Naive thymus-derived CD4-positive, alpha-beta T cell (primary cell): ENCODE results near the gene SLC35F1. TPM values are rescaled to one million over a fixed set of nuclear protein-coding genes. Genes with fewer than 3 reads are reported as not detected.

Experiments
- ATAC-seq: fragments of 150-1000 bp; cut with Tn5 transposase; 2 replicates; pipeline ENCODE4 v1.10.0; 2021; ENCODE audit warnings: mild to moderate bottlenecking, moderate library complexity
- CTCF ChIA-PET: fragments of 350-600 bp; sonication (Branson Sonifier 250); formaldehyde crosslinking; loops from one replicate; lab custom pipeline; 2021; ENCODE audit warnings: antibody characterized with exemption; lab: Charles Lee
- POLR2A ChIA-PET: fragments of 350-600 bp; sonication (Branson Sonifier 250); formaldehyde crosslinking; loops from one replicate; lab custom pipeline; 2021; ENCODE audit warnings: antibody characterized with exemption, inconsistent platforms; lab: Charles Lee
- DNase-seq, 9 donors: peaks; one replicate each; pipeline versions ENCODE4 v3.0.0 to v3.0.0-alpha.2; 2020 to 2022; ENCODE audit warnings: mixed read lengths in 1 of 9
- H3K27ac ChIP-seq: one replicate; pipeline ENCODE4 v1.7.0; 2013; ENCODE audit warnings: mild to moderate bottlenecking, low read depth, low read length, moderate library complexity
- H3K27me3 ChIP-seq, 2 donors: one replicate each; pipeline ENCODE4 v1.7.0; 2013; ENCODE audit warnings: low read length in 2 of 2, mild to moderate bottlenecking in 2 of 2, moderate library complexity in 2 of 2; ENCODE audit not compliant: control insufficient read depth in 2 of 2, insufficient read depth in 2 of 2
- H3K36me3 ChIP-seq, 3 experiments: 1 replicate in 2 of 3; 2 replicates in 1 of 3; pipeline ENCODE4 v1.7.0; 2013; ENCODE audit warnings: low read length in 3 of 3, mild to moderate bottlenecking in 3 of 3, moderate library complexity in 1 of 3; ENCODE audit not compliant: insufficient read depth in 3 of 3, control insufficient read depth in 2 of 3
- H3K4me1 ChIP-seq, 2 donors: one replicate each; pipeline ENCODE4 v1.7.0; 2013; ENCODE audit warnings: low read length in 2 of 2, mild to moderate bottlenecking in 2 of 2, moderate library complexity in 1 of 2; ENCODE audit not compliant: control insufficient read depth in 2 of 2, insufficient read depth in 2 of 2
- H3K4me3 ChIP-seq: 2 replicates; pipeline ENCODE4 v1.7.0; 2013; ENCODE audit warnings: mild to moderate bottlenecking, low read length
- H3K9me3 ChIP-seq, 3 experiments: 1 replicate in 2 of 3; 2 replicates in 1 of 3; pipeline ENCODE4 v1.7.0; 2013; ENCODE audit warnings: low read length in 3 of 3; ENCODE audit not compliant: control insufficient read depth in 2 of 3
- H3K27ac Mint-ChIP-seq, 9 donors: one replicate each; pipeline ENCODE4 v1.8.0; 2020 to 2022; ENCODE audit warnings: mixed read lengths in 9 of 9, mild to moderate bottlenecking in 8 of 9, moderate library complexity in 5 of 9, inconsistent platforms in 2 of 9
- H3K27me3 Mint-ChIP-seq, 5 donors: one replicate each; pipeline ENCODE4 v1.8.0; 2021 to 2022; ENCODE audit warnings: mixed read lengths in 5 of 5, mild to moderate bottlenecking in 1 of 5
- H3K36me3 Mint-ChIP-seq, 5 donors: one replicate each; pipeline ENCODE4 v1.8.0; 2020 to 2022; ENCODE audit warnings: mixed read lengths in 5 of 5, mild to moderate bottlenecking in 3 of 5, inconsistent platforms in 1 of 5
- H3K4me1 Mint-ChIP-seq, 7 donors: one replicate each; pipeline ENCODE4 v1.8.0; 2020 to 2022; ENCODE audit warnings: mixed read lengths in 7 of 7, mild to moderate bottlenecking in 3 of 7, inconsistent platforms in 1 of 7
- H3K4me3 Mint-ChIP-seq, 10 donors: one replicate each; pipeline ENCODE4 v1.8.0; 2020 to 2022; ENCODE audit warnings: mild to moderate bottlenecking in 10 of 10, mixed read lengths in 10 of 10, moderate library complexity in 6 of 10, inconsistent platforms in 2 of 10
- H3K9me3 Mint-ChIP-seq, 11 donors: one replicate each; pipeline ENCODE4 v1.8.0; 2020 to 2022; ENCODE audit warnings: mixed read lengths in 11 of 11, mild to moderate bottlenecking in 4 of 11, inconsistent platforms in 1 of 11, moderate library complexity in 1 of 11
- intact Hi-C, 2 donors: fragments of 100-400 bp; cut with micrococcal nuclease; formaldehyde crosslinking; loops; one replicate each; pipeline ENCODE4 v1.15.1; 2023
- polyA plus RNA-seq, 2 donors: library from polyadenylated mRNA; unstranded; fragments of 300-500 nt; fragmentation: Illumina TruSeq; gene quantifications; one replicate each; pipeline ENCODE4 v1.2.3, GENCODE V29; 2021
- total RNA-seq, 6 experiments: library from RNA in 5 of 6; stranded (reverse) in 5 of 6; gene quantifications; 1 replicate in 5 of 6; 2 replicates in 1 of 6; pipeline ENCODE4 v1.2.3 and lab custom pipeline; 2021 to 2026

Gene SLC35F1
- total and polyA plus RNA-seq, 7 experiments from 2014 or later, result not detected

DNA sequence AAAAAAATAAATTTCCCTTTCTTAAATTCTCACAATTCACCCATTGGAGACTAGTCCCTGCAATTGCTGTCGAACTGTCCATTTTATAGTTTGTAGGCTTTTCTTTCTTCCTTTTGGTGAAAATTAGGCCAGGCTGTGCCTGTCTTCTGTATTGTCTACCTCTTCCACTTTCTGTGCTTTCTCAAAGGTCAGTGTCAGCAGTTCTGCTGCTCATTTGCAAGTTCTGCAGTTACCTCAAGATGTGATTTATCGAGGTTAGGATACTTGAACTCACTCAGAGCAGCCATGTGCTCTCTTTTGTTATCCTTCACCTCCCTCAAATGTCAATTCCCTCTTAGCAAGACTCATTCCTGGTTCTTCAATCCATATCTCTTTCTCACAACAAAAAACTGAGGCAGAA, 179.1 kb downstream of the SLC35F1 start:
- CTCF ChIA-PET, result no interaction called here
- Histone ChIP-seq H3K4me1 (no peaks in the 10 kb centered on the region), H3K36me3 (no peaks in the 10 kb centered on the region), H3K27ac (no peak overlapping the region), H3K4me3 (no peak overlapping the region), H3K27me3 (no peaks in the 10 kb centered on the region), H3K9me3 (no peaks in the 10 kb centered on the region)
- H3K4me3 Mint-ChIP-seq, result no peak overlapping the region
- POLR2A ChIA-PET, result no interaction called here
- intact Hi-C loops, result no loop called here
- no peaks in the 10 kb centered on the region for H3K4me1 Mint-ChIP-seq
- DNase-seq (no peak), ATAC-seq (no peak)
- peaks cover 0 to 17% (median 9%) of the 10 kb centered on the region in 11 donors for H3K9me3 Mint-ChIP-seq
- H3K27ac Mint-ChIP-seq, result no peak overlapping the region
- H3K27me3 Mint-ChIP-seq, result peaks cover 5 to 36% (median 28%) of the 10 kb centered on the region in 5 donors
- no peaks in the 10 kb centered on the region for H3K36me3 Mint-ChIP-seq

DNA sequence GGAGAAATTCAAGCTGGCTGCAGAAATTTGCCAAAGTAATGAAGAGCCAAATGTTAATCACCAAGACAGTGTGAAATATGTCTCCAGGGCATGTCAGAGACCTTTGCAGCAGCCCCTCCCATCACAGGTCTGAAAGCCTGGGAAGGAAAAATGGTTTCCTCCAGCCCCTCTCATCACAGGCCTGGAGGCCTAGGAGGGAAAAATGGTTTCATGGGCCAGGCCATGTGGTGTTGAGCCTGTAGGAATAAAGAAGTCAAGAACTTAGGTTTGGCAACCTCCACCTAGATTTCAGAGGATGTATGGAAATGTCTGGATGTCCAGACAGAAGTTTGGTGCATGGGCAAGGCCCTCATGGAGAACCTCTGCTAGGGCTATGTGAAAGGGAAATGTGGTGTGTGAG, 185.0 kb downstream of the SLC35F1 start:
- intact Hi-C loops, result no loop called here
- H3K4me1 ChIP-seq, result no peaks in the 10 kb centered on the region
- H3K9me3 ChIP-seq, result peaks cover 0 to 8% (median 0%) of the 10 kb centered on the region in 3 experiments
- Mint-ChIP-seq H3K4me1 (no peaks in the 10 kb centered on the region), H3K27me3 (peaks cover 0 to 41% (median 20%) of the 10 kb centered on the region in 5 donors), H3K4me3 (no peak overlapping the region), H3K36me3 (peaks cover 0 to 13% (median 0%) of the 10 kb centered on the region in 5 donors), H3K9me3 (peaks cover 17 to 39% (median 22%) of the 10 kb centered on the region in 11 donors), H3K27ac (no peak overlapping the region)
- ChIA-PET POLR2A (no interaction called here), CTCF (no interaction called here)
- DNase-seq, result no peak
- H3K4me3 ChIP-seq, result no peak overlapping the region
- H3K27ac ChIP-seq, result no peak overlapping the region
- H3K36me3 ChIP-seq, result no peaks in the 10 kb centered on the region
- ATAC-seq, result no peak
- no peaks in the 10 kb centered on the region for H3K27me3 ChIP-seq

DNA sequence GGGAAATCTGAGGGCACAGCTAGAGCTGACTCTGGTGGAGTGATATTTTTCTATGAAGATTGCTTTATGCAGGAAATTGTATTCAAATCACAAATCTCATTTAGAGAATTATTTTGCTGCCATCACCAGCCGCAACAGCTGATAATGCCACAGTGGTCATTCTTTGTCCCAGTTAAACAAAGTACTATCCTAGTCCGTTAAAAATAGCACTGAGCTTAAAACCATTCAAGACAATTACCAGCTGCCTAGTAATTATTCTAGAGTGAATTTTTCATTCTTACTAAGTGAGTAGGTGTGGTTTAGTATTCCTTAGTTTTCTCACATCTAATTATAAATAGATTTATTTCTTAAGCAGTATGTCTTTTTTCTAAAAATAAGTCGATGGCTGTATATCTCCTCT, 190.5 kb downstream of the SLC35F1 start:
- Histone ChIP-seq H3K9me3 (peaks cover 0 to 3% (median 0%) of the 10 kb centered on the region in 3 experiments), H3K27me3 (no peaks in the 10 kb centered on the region), H3K4me3 (no peak overlapping the region), H3K4me1 (no peaks in the 10 kb centered on the region), H3K36me3 (no peaks in the 10 kb centered on the region), H3K27ac (no peak overlapping the region)
- H3K4me1 Mint-ChIP-seq, result no peaks in the 10 kb centered on the region
- peaks cover 0 to 6% (median 0%) of the 10 kb centered on the region in 5 donors for H3K36me3 Mint-ChIP-seq
- peaks cover 6 to 20% (median 10%) of the 10 kb centered on the region in 11 donors for H3K9me3 Mint-ChIP-seq
- ChIA-PET CTCF (no interaction called here), POLR2A (no interaction called here)
- DNase-seq, result no peak
- no peak overlapping the region for H3K27ac Mint-ChIP-seq
- peaks cover 0 to 16% (median 0%) of the 10 kb centered on the region in 5 donors for H3K27me3 Mint-ChIP-seq
- no peak overlapping the region for H3K4me3 Mint-ChIP-seq
- ATAC-seq, result no peak
- intact Hi-C loops, result no loop called here

DNA sequence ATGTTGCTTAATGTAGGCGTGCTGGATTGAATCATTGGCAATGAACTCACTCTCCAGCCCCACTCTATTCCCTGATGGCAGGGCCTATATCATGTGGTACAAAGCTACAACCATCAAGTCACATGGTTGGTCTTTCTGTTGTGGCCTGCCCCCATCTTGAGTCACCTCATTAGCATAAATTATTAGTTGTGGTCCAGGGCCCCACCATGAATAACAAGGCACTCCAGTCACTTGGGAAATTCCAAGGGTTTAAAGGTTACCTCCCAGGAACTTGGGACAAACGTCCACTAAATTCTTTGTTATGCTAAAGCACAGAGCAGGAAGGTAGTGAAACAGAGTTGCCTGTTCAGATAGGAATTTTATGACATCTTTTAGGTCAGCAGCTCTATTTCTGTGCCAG, 193.7 kb downstream of the SLC35F1 start:
- Histone ChIP-seq H3K36me3 (no peaks in the 10 kb centered on the region), H3K27ac (no peak overlapping the region), H3K9me3 (peaks cover 0 to 3% (median 0%) of the 10 kb centered on the region in 3 experiments), H3K27me3 (no peaks in the 10 kb centered on the region), H3K4me3 (no peak overlapping the region), H3K4me1 (no peaks in the 10 kb centered on the region)
- Mint-ChIP-seq H3K27me3 (peaks cover 0 to 10% (median 0%) of the 10 kb centered on the region in 5 donors), H3K27ac (peak overlapping the region in 1 of 9 donors; percentile 9), H3K4me1 (no peaks in the 10 kb centered on the region), H3K9me3 (peaks cover 0 to 7% (median 0%) of the 10 kb centered on the region in 11 donors), H3K4me3 (no peak overlapping the region), H3K36me3 (no peaks in the 10 kb centered on the region)
- POLR2A ChIA-PET, result no interaction called here
- DNase-seq (no peak), ATAC-seq (no peak)
- CTCF ChIA-PET, result no interaction called here
- intact Hi-C loops, result no loop called here

DNA sequence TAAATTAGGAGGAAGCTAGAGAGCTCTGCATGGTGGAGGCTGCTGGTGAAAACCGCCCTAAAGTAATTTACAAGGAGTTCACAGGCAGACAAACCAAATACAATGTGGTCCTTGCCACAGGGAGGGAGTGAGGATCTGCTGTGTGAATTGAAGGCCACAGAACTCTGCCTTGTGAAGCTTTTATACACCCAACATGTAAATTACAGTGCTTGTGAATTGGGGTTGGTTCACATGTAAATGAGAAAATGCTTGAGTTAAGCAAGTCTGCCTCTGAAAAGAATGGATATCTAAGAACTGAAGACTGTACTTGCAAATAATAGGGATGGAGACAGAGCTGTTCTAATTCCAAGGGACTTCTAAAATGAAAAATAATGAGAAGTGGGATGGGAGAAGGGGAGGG, 194.2 kb downstream of the SLC35F1 start:
- no peak overlapping the region for H3K27ac Mint-ChIP-seq

DNA sequence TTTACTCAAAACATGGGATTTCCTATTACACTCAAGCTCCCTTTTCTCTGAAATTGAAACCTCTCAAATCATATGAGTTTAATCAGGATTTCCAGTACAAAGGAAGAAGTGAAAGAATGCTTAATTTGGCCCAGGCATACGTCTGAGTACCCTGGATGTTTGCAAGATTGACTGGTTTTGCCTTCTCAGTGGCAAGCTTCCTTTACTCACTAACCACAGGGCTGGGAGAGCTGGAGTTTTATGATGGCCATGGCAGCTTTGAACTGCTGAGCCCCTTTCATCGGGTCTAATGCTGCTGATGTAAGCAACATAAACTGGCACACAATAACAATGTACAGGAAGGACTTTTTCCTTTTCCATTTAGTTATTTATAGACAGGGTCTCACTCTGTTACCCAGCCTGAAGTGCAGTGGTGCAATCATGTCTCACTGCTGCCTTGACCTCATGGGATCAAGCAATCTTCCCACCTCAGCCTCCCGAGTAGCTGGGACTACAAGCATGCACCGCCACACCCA, 194.8 kb downstream of the SLC35F1 start:
- H3K27me3 ChIP-seq, result no peaks in the 10 kb centered on the region
- no peak for DNase-seq
- Mint-ChIP-seq H3K27me3 (peaks cover 0 to 10% (median 0%) of the 10 kb centered on the region in 5 donors), H3K36me3 (no peaks in the 10 kb centered on the region), H3K4me1 (no peaks in the 10 kb centered on the region), H3K27ac (no peak overlapping the region), H3K4me3 (no peak overlapping the region), H3K9me3 (peaks cover 0 to 7% (median 0%) of the 10 kb centered on the region in 11 donors)
- H3K36me3 ChIP-seq, result no peaks in the 10 kb centered on the region
- H3K9me3 ChIP-seq, result peaks cover 0 to 3% (median 0%) of the 10 kb centered on the region in 3 experiments
- intact Hi-C loops, result no loop called here
- H3K27ac ChIP-seq, result no peak overlapping the region
- CTCF ChIA-PET, result no interaction called here
- POLR2A ChIA-PET, result no interaction called here
- no peak overlapping the region for H3K4me3 ChIP-seq
- no peaks in the 10 kb centered on the region for H3K4me1 ChIP-seq
- ATAC-seq, result no peak

More for the DNA sequence above, 194.2 kb downstream of the SLC35F1 start:
- CTCF ChIA-PET, result no interaction called here
- H3K27me3 Mint-ChIP-seq, result peaks cover 0 to 10% (median 0%) of the 10 kb centered on the region in 5 donors
- Histone ChIP-seq H3K27ac (no peak overlapping the region), H3K27me3 (no peaks in the 10 kb centered on the region), H3K4me1 (no peaks in the 10 kb centered on the region), H3K4me3 (no peak overlapping the region), H3K36me3 (no peaks in the 10 kb centered on the region), H3K9me3 (peaks cover 0 to 3% (median 0%) of the 10 kb centered on the region in 3 experiments)
- H3K36me3 Mint-ChIP-seq, result no peaks in the 10 kb centered on the region
- peaks cover 0 to 7% (median 0%) of the 10 kb centered on the region in 11 donors for H3K9me3 Mint-ChIP-seq
- POLR2A ChIA-PET, result no interaction called here
- no peak overlapping the region for H3K4me3 Mint-ChIP-seq
- no peak for DNase-seq
- no peaks in the 10 kb centered on the region for H3K4me1 Mint-ChIP-seq
- intact Hi-C loops, result no loop called here
- ATAC-seq, result no peak

DNA sequence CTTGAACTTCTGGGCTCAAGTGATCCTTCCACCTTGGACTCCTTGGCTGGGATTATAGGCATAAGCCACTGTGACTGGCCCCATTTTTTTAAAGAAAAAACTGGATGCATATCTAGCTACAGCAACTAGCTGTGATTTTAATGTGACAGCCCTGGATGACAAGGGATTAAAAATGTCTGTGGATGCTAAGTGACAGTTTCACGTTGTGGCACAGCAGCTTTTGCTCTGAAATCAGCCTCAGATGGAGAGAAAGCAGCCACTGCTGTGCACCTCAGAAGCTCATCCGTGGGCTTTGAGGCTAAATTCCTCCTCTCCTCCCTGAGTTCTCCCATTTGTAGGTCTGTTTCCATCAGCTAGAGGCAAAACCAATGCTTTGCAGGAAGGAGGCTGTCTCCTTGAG, 195.3 kb downstream of the SLC35F1 start:
- H3K4me1 ChIP-seq, result no peaks in the 10 kb centered on the region
- no peaks in the 10 kb centered on the region for H3K36me3 ChIP-seq
- DNase-seq (no peak), ATAC-seq (no peak)
- H3K27ac Mint-ChIP-seq, result no peak overlapping the region
- POLR2A ChIA-PET, result no interaction called here
- H3K27me3 Mint-ChIP-seq, result peaks cover 0 to 10% (median 0%) of the 10 kb centered on the region in 5 donors
- no peaks in the 10 kb centered on the region for H3K27me3 ChIP-seq
- H3K4me3 Mint-ChIP-seq, result no peak overlapping the region
- H3K9me3 Mint-ChIP-seq, result peaks cover 0 to 7% (median 0%) of the 10 kb centered on the region in 11 donors
- no peak overlapping the region for H3K27ac ChIP-seq
- CTCF ChIA-PET, result no interaction called here
- intact Hi-C loops, result no loop called here
- H3K9me3 ChIP-seq, result peaks cover 0 to 3% (median 0%) of the 10 kb centered on the region in 3 experiments
- H3K36me3 Mint-ChIP-seq, result no peaks in the 10 kb centered on the region
- H3K4me3 ChIP-seq, result no peak overlapping the region
- no peaks in the 10 kb centered on the region for H3K4me1 Mint-ChIP-seq
